ENCODE measurements around the gene RANBP9. TPM values are rescaled to one million over a fixed set of nuclear protein-coding genes. Genes with fewer than 3 reads are reported as not detected.

RANBP9 gene
- total and polyA plus RNA-seq, 8 donors: 9.6 to 22.2 (median 16.6) TPM

DNA sequence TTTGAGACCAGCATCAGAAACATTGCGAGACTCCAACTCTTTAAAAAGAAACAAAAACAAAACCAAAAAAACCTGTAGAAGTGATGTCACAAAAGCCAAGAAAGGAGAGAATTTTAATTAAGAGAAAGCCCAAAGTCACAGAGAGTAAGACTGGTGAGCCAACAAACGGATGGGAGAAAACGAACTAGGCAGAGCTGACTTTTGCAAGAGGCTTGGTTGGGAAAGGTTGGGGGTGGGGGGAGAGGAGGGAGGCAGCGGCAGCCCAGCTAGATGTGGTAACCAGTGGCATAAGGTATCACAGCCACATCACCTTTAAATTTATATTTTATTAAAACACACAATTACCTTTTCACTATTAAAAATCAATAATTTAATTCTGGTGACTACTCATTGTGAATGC, 73.0 kb downstream of the RANBP9 start:
- H3K27me3 ChIP-seq: no peaks in the 10 kb centered on the region
- H3K27ac ChIP-seq: no peak overlapping the region
- intact Hi-C loops (cut with DNase I): no loop called here
- FAIRE-seq (no peak), DNase-seq (no peak), ATAC-seq (no peak)
- TF ChIP-seq, protein P1, sequence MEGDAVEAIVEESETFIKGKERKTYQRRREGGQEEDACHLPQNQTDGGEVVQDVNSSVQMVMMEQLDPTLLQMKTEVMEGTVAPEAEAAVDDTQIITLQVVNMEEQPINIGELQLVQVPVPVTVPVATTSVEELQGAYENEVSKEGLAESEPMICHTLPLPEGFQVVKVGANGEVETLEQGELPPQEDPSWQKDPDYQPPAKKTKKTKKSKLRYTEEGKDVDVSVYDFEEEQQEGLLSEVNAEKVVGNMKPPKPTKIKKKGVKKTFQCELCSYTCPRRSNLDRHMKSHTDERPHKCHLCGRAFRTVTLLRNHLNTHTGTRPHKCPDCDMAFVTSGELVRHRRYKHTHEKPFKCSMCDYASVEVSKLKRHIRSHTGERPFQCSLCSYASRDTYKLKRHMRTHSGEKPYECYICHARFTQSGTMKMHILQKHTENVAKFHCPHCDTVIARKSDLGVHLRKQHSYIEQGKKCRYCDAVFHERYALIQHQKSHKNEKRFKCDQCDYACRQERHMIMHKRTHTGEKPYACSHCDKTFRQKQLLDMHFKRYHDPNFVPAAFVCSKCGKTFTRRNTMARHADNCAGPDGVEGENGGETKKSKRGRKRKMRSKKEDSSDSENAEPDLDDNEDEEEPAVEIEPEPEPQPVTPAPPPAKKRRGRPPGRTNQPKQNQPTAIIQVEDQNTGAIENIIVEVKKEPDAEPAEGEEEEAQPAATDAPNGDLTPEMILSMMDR (IDR thresholded peaks at IDR 0.05): no peak
- H3K4me1 ChIP-seq: peaks cover 0 to 3% (median 0%) of the 10 kb centered on the region in 3 donors
- peaks cover 0 to 10% (median 9%) of the 10 kb centered on the region in 3 donors for H3K36me3 ChIP-seq
- WGBS, 2 donors: 89 to 93% methylated on average over 4 of the region's 4 CpGs
- H3K4me3 ChIP-seq: no peak overlapping the region
- H3K9me3 ChIP-seq: no peaks in the 10 kb centered on the region

DNA sequence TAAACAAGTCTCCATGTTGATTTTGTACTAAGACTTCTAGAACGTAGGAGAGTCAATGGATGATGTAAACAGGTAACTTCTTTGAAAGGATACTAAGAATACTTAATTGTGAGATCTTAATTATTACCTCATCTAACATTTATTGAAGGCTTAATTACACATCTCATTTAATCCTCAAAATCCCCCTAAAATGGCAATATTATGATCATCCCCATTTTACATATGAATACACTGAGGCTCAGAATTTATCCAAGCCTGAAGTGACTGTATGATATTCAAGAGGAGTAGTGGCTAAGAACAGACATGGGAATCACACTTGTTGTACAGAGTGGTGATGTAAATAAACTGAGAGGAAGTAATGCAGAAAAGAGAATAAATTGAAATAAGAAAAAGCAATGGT, 73.6 kb downstream of the RANBP9 start:
- Histone ChIP-seq H3K27me3 (no peaks in the 10 kb centered on the region), H3K4me3 (no peak overlapping the region), H3K27ac (no peak overlapping the region), H3K4me1 (peaks cover 0 to 3% (median 0%) of the 10 kb centered on the region in 3 donors), H3K36me3 (peaks cover 0 to 10% (median 9%) of the 10 kb centered on the region in 3 donors), H3K9me3 (no peaks in the 10 kb centered on the region)
- intact Hi-C loops (cut with DNase I): no loop called here
- TF ChIP-seq, protein P1 (IDR thresholded peaks at IDR 0.05): no peak
- FAIRE-seq: no peak
- DNase-seq: no peak
- WGBS, 2 donors: 88 to 89% methylated on average over 1 of the region's 1 CpG
- ATAC-seq: no peak

DNA sequence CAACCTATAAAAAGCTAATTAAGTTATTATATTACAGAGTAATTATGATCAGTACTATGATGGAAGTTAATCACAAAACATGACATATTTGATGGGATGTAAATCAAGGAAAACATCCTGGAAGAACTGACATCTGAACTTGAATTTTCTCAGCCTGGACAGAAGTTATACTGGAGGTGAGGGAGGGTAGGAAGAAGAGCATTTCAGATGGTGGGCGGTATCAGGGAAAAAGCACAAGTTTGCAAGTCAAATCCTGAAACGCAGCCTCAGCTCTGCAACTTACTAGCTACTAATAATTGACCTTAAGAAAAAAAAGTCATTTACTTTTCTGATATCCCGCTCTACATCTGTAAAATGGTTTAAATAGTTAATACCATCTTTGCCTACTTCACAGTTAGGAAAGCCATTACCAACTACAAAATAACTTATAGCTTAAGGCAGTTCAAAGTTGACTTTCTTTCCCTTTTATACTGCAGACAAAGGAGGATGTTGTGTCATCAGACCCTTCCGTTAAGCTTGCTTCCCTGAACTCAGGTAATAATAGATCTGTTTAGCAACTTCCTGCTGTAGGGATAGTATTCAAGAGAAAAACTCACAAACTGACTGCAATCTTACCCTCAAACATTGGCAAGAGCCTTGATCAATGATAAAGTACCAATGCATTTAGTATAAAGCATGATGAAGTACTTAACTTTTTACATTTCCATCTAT, 75.5 kb downstream of the RANBP9 start:
- peaks cover 0 to 17% (median 9%) of the 10 kb centered on the region in 3 donors for H3K36me3 ChIP-seq
- TF ChIP-seq, protein P1 (IDR thresholded peaks at IDR 0.05): no peak
- no peak for ATAC-seq
- H3K27me3 ChIP-seq: no peaks in the 10 kb centered on the region
- H3K27ac ChIP-seq: no peak overlapping the region
- peaks cover 0 to 4% (median 3%) of the 10 kb centered on the region in 3 donors for H3K4me1 ChIP-seq
- FAIRE-seq: no peak
- intact Hi-C loops (cut with DNase I): no loop called here
- DNase-seq: no peak
- no peak overlapping the region for H3K4me3 ChIP-seq
- no peaks in the 10 kb centered on the region for H3K9me3 ChIP-seq
- WGBS, 2 donors: 86 to 90% methylated on average over 4 of the region's 4 CpGs

DNA sequence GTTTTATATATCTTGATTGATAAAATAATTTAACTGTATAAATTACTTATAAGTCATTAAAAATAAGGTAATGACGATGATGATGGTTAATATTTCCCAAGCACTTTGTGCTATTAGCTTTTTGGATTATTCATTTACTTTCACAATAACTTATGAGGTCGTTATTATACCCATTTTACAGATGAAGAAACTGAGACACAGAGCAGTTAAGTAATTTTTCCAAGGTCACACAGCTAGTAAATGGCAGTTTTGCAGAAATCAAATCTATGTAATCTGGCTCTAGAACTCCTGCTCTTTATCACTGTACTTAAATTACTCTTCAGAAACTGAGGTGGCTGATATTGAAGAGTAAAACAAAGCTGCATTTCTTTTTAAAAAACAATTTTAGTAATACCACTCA, 78.3 kb downstream of the RANBP9 start:
- H3K27me3 ChIP-seq: no peaks in the 10 kb centered on the region
- ATAC-seq: no peak
- no peak overlapping the region for H3K27ac ChIP-seq
- no peaks in the 10 kb centered on the region for H3K9me3 ChIP-seq
- intact Hi-C loops (cut with DNase I): no loop called here
- no peak for FAIRE-seq
- H3K4me3 ChIP-seq: no peak overlapping the region
- no peak for DNase-seq
- H3K4me1 ChIP-seq: peaks cover 0 to 4% (median 3%) of the 10 kb centered on the region in 3 donors
- 92 to 97% methylated on average over 2 of the region's 2 CpGs for WGBS, 2 donors
- peaks cover 0 to 12% (median 2%) of the 10 kb centered on the region in 3 donors for H3K36me3 ChIP-seq
- TF ChIP-seq, protein P1 (IDR thresholded peaks at IDR 0.05): no peak

DNA sequence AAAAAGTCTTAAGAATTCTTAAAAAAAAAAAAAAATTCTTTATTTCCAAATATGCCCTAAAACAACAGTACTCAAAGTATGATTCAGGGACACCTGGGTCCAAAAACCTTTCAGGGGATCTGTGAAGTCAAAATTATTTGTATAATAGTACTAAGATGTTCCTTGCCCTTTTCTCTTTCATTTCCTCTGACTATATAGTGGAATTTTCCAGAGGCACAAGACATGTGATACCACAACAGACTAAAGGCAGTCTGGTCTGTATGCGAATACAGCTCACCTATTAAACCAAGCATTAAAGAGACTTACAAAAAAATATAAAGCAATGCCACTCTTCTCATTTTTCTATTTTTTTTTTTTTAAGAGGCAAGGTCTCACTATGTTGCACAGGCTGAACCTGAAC, 81.1 kb downstream of the RANBP9 start:
- Histone ChIP-seq H3K27me3 (no peaks in the 10 kb centered on the region), H3K27ac (no peak overlapping the region), H3K4me1 (peaks cover 0 to 4% (median 0%) of the 10 kb centered on the region in 3 donors), H3K9me3 (no peaks in the 10 kb centered on the region), H3K36me3 (peaks cover 0 to 8% (median 0%) of the 10 kb centered on the region in 3 donors), H3K4me3 (no peak overlapping the region)
- intact Hi-C loops (cut with DNase I): no loop called here
- ATAC-seq: no peak
- TF ChIP-seq, protein P1 (IDR thresholded peaks at IDR 0.05): no peak
- 95 to 100% methylated on average over 1 of the region's 1 CpG for WGBS, 2 donors
- no peak for DNase-seq
- no peak for FAIRE-seq

All from pancreas (tissue), 10 donors.